Activated CD8-positive, alpha-beta T cell treated with anti-CD3 and anti-CD28 coated beads, Interleukin-2, amount 10 ng/mL, durations not matched to agents 7 days and 5 days (primary cell): ENCODE data around the gene ANKRD13B. TPM values are rescaled to one million over a fixed set of nuclear protein-coding genes. Genes with fewer than 3 reads are reported as not detected.

Experiments used
- ATAC-seq: fragments of 150-1000 bp; cut with Tn5 transposase; one replicate; pipeline ENCODE4 v1.10.0; 2021; ENCODE audit warnings: moderate library complexity
- CTCF ChIA-PET: fragments of 350-600 bp; sonication (Branson Sonifier 250); formaldehyde crosslinking; loops from one replicate; lab custom pipeline; 2021; ENCODE audit warnings: antibody characterized with exemption; lab: Charles Lee
- POLR2A ChIA-PET: fragments of 350-600 bp; sonication (Branson Sonifier 250); formaldehyde crosslinking; loops from one replicate; lab custom pipeline; 2021; ENCODE audit warnings: antibody characterized with exemption; lab: Charles Lee
- DNase-seq: peaks from one replicate; pipeline ENCODE4 v3.0.0-alpha.2; 2020
- H3K27ac Mint-ChIP-seq: one replicate; pipeline ENCODE4 v1.8.0; 2021; ENCODE audit warnings: mild to moderate bottlenecking, mixed read lengths
- H3K27me3 Mint-ChIP-seq: one replicate; pipeline ENCODE4 v1.8.0; 2021; ENCODE audit warnings: low read depth, mixed read lengths
- H3K36me3 Mint-ChIP-seq: one replicate; pipeline ENCODE4 v1.8.0; 2021; ENCODE audit warnings: low read depth, mixed read lengths
- H3K4me1 Mint-ChIP-seq: one replicate; pipeline ENCODE4 v1.8.0; 2021; ENCODE audit warnings: low read depth, mixed read lengths
- H3K4me3 Mint-ChIP-seq: one replicate; pipeline ENCODE4 v1.8.0; 2021; ENCODE audit warnings: mild to moderate bottlenecking, mixed read lengths
- H3K9me3 Mint-ChIP-seq: one replicate; pipeline ENCODE4 v1.8.0; 2022; ENCODE audit warnings: mixed read lengths; ENCODE audit not compliant: insufficient read depth
- total RNA-seq, 2 experiments: library from RNA; stranded (reverse); gene quantifications; one replicate each; pipeline ENCODE4 v1.2.3, GENCODE V29; 2021

Gene ANKRD13B
- total RNA-seq, 2 experiments from 2014 or later, result 11.2 to 12.5 TPM

DNA sequence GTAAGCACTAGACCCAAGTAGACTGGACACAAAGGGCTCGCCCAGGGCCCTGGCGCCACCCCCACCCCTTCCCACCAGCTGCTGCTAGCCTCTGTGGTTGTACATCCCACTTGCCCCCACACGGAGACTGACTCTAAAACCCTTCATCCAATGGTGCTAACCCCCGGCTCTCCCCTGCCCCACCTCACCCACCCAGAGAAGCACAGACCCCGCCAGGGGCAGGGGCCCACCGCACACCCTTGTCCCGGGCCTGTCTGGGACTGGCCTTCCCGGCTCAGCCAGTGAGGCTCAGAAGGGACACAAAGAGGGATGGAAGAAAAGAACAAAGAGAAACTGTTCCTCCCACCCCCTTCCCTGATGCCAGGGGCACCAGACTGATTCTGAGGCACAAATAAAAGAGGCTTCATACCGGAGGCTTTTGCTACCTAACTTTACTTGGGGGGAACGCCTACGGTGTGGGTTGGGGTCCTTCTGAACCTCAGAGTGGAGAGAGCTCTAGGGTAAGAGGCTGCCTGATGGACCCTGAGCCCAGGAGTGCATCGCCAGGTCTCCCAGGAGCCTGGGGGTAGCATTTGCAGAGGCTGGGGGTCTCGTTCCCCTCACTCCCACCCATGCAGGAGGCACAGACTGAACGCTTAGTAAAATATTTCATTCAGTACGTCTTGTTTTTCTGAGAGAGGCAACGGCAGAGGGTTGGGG, 21.6 kb downstream of the ANKRD13B start:
- Mint-ChIP-seq H3K9me3 (no peaks in the 10 kb centered on the region), H3K36me3 (no peaks in the 10 kb centered on the region), H3K27ac (peak overlapping the region; percentile 97), H3K4me1 (peaks cover 53% of the 10 kb centered on the region), H3K27me3 (no peaks in the 10 kb centered on the region), H3K4me3 (peak overlapping the region; percentile 81)
- CTCF ChIA-PET, result interaction anchor here (0.8 to 7.7 kb wide), 19 partner anchors 8 to 479 kb away, joined by 3 to 110 read pairs (median 9); partner anchors contain the start of genes ABHD15, ANKRD13B, CORO6 and TP53I13
- POLR2A ChIA-PET, result interaction anchor here (0.9 to 4.6 kb wide), 6 partner anchors 17 to 46 kb away, joined by 3 to 26 read pairs (median 9); partner anchors contain the start of genes ABHD15 and TP53I13
- DNase-seq (no peak), ATAC-seq (no peak)

DNA sequence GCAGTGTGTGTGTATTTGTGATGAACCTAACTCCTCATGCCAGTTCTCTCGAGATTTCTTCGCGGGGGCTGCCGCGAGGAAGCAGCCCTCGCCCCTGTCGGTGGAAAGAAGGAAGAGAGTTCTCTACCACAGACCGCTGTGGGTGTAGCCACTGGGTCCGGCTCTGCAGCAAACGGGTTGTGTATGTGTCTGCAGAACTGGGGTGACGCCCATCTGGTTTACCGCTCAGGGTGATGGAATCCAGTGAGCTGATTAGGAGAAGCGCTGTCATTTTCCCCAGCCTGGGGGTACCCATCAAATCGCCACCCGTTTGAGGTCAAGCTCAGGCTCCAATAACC, 22.1 kb downstream of the ANKRD13B start:
- H3K4me1 Mint-ChIP-seq, result peaks cover 56% of the 10 kb centered on the region
- H3K27ac Mint-ChIP-seq, result peak overlapping the region; percentile 97
- peak; percentile 94 for DNase-seq
- ChIA-PET CTCF (interaction anchor here (0.8 to 7.7 kb wide), 16 partner anchors 8 to 478 kb away, joined by 3 to 110 read pairs (median 21); partner anchors contain the start of genes ABHD15, ANKRD13B, CORO6 and SSH2), POLR2A (interaction anchor here (0.9 to 4.6 kb wide), 8 partner anchors 18 to 225 kb away, joined by 3 to 26 read pairs (median 4); partner anchors contain the start of genes ABHD15, TAOK1 and TP53I13)
- no peaks in the 10 kb centered on the region for H3K9me3 Mint-ChIP-seq
- H3K4me3 Mint-ChIP-seq, result peak overlapping the region; percentile 81
- peak; percentile 50 for ATAC-seq
- no peaks in the 10 kb centered on the region for H3K27me3 Mint-ChIP-seq
- no peaks in the 10 kb centered on the region for H3K36me3 Mint-ChIP-seq

DNA sequence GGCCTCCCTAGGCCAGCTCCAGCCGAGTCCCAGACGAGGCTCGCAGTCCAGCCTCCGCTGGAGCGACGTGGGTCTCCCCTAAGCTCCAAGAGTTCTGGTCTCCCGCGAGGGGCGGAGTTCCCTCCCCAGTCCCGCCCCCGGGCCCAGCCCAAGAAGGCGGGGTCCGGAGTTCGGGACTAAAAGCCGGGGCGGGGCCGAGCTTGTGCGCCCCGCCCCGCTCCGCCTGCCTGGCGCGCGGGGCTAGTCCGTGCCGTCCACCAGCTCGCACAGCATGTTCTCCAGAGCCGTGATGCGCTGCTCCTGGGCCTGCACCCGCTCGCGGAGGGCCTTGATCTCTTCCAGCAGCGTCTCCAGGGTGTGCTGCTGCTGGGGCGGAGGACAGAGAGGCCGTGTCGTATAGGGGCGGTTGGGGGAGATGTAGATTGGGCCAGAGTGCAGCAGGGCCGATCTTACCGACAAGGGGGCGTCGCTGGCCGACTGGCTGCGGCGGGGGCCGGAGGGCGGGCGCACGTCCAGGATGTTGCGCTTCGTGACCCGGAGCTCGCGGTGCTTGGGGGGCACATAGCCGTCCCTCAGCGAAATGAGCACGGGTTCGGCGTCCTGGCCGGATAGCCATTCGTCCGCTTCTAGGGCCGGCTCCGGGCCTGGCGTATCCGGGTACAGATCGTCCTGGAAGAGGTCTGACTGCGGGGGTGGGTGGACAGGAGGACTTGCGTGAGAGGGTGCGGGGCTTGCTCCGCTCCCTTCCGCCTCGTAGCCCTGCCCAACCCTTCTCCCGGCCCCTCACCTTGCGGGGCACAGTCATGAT, 22.8 kb downstream of the ANKRD13B start:
- ATAC-seq, result peak; percentile 63
- H3K36me3 Mint-ChIP-seq, result no peaks in the 10 kb centered on the region

DNA sequence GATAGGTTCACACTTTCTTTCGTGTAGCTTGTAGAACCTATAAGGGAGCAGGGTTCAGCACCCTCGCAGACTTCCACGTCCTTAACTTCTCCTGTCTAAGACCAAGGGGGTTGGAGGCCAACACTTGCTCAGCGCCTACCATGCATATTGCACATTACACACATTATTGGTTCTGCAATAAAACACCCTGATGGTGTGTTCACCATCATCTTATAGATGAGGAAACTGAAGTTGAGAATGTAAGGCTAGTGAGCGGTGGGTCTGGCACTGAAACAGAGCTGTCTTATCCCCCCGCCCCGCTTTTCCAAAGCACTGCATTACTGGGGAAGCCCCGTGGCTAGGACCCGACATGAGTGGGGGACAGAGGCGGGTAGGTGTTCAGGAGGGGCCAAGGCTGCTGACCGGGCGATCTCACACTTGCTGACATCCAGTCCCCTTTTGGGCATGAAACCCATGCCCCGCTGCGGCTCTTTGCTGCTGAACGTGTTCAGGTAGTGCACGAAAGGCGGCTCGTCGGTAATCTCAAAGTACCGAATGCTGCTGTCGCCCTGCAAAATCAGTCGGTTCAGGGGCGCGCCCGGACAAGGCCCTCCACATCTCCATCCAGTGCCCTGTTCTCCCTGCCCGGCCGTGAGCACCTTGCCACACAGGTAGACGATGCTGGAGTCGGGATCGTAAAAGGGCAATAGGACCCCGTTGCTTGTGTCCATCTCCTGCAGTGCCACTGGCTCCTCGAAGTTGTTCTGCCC, 23.5 kb downstream of the ANKRD13B start:
- ATAC-seq, result no peak
- ChIA-PET CTCF (interaction anchor here (0.6 to 7.7 kb wide), 43 partner anchors 10 to 501 kb away, joined by 3 to 110 read pairs (median 9); partner anchors contain the start of genes ABHD15, ANKRD13B, SSH2 and TP53I13), POLR2A (interaction anchor here (0.6 to 4.6 kb wide), 18 partner anchors 9 to 975 kb away, joined by 3 to 26 read pairs (median 5); partner anchors contain the start of genes ABHD15, ANKRD13B, SSH2 and TP53I13)
- H3K36me3 Mint-ChIP-seq, result no peaks in the 10 kb centered on the region
- H3K9me3 Mint-ChIP-seq, result no peaks in the 10 kb centered on the region
- H3K4me3 Mint-ChIP-seq, result peak overlapping the region; percentile 81
- no peaks in the 10 kb centered on the region for H3K27me3 Mint-ChIP-seq
- H3K27ac Mint-ChIP-seq, result peak overlapping the region; percentile 97
- H3K4me1 Mint-ChIP-seq, result peaks cover 59% of the 10 kb centered on the region
- DNase-seq, result no peak

More for the DNA sequence above, 22.8 kb downstream of the ANKRD13B start:
- ChIA-PET POLR2A (interaction anchor here (0.9 to 4.6 kb wide), 10 partner anchors 18 to 321 kb away, joined by 3 to 26 read pairs (median 6); partner anchors contain the start of genes ABHD15, SSH2, TAOK1 and TP53I13), CTCF (interaction anchor here (0.8 to 7.7 kb wide), 21 partner anchors 7 to 477 kb away, joined by 3 to 110 read pairs (median 12); partner anchors contain the start of genes ABHD15, ANKRD13B, CORO6 and SSH2)
- H3K27me3 Mint-ChIP-seq, result no peaks in the 10 kb centered on the region
- H3K4me3 Mint-ChIP-seq, result peak overlapping the region; percentile 81
- peak overlapping the region; percentile 97 for H3K27ac Mint-ChIP-seq
- no peaks in the 10 kb centered on the region for H3K9me3 Mint-ChIP-seq
- peak; percentile 89 for DNase-seq
- peaks cover 56% of the 10 kb centered on the region for H3K4me1 Mint-ChIP-seq

DNA sequence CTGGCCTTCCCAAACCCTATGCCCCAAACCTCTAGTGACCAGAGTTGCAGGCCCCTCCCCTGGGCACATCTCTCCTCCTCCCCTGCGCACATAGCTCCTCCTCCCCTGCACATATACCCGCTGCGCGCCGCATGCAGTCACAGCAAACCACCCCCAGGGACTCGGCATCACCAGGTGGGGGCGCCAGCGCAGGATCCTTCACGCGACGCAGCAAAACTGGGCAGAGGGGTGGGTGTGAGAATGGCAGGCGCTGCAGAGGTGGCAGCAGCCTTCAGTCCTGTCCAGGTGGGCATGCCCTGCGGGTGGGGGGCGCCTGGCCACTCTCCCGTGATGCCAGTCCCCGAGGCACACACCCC, 24.2 kb downstream of the ANKRD13B start:
- POLR2A ChIA-PET, result interaction anchor here (0.6 to 4.6 kb wide), 21 partner anchors 8 to 974 kb away, joined by 3 to 26 read pairs (median 5); partner anchors contain the start of genes ABHD15, ANKRD13B, SSH2 and TP53I13
- Mint-ChIP-seq H3K9me3 (no peaks in the 10 kb centered on the region), H3K36me3 (no peaks in the 10 kb centered on the region), H3K4me3 (peak overlapping the region; percentile 81), H3K27me3 (peaks cover 3% of the 10 kb centered on the region), H3K4me1 (peaks cover 64% of the 10 kb centered on the region), H3K27ac (peak overlapping the region; percentile 94)
- CTCF ChIA-PET, result interaction anchor here (0.6 to 7.7 kb wide), 52 partner anchors 8 to 500 kb away, joined by 3 to 110 read pairs (median 8); partner anchors contain the start of genes ABHD15, ANKRD13B, SSH2 and TP53I13
- peak; percentile 95 for DNase-seq
- ATAC-seq, result peak; percentile 65

DNA sequence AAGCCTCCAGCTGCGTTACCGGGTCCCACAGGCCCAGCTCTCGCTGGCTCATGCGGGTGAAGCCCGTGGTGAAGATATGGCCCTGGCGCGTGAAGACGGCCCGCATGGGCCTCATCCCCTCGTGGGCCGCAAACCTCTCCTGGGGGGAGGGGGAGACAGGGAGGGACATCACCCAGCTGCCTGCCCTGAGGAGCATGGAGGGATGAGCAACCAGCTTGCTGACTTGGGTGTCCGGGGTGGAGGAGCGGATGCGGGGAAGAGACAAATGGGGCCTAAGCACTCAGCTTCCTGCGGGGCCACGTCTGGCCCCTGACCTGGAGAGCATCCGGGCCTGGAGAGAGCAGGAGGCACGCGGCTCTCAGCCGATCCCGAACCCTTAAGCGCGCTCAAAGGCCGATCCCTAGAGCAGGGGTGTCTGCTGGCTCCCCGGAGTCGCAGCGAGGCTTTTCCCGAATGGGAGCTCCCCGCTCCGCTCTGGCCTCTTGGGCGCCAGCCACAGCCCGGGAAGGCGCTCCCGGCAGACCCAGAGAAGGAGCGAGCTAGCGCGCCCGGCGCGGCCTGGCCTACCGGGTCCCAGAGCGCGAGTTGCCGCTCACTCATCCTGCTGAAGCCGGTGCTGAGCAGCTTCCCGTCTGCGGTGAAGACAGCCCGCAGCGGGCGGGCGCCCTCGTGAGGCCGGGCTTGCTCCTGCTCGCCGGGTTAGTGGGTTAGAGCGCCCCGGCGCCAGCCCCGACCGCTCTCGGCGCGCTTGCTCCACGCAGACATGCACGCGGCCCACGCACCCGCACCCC, 24.7 kb downstream of the ANKRD13B start:
- H3K4me3 Mint-ChIP-seq, result peak overlapping the region; percentile 81
- CTCF ChIA-PET, result interaction anchor here (0.6 to 7.7 kb wide), 59 partner anchors 9 to 500 kb away, joined by 3 to 110 read pairs (median 6); partner anchors contain the start of genes ABHD15, ANKRD13B, SSH2 and TP53I13
- H3K36me3 Mint-ChIP-seq, result no peaks in the 10 kb centered on the region
- H3K27ac Mint-ChIP-seq, result peak overlapping the region; percentile 94
- POLR2A ChIA-PET, result interaction anchor here (0.6 to 4.6 kb wide), 19 partner anchors 10 to 764 kb away, joined by 3 to 26 read pairs (median 5); partner anchors contain the start of genes ABHD15, ANKRD13B, SSH2 and TP53I13
- peak; percentile 43 for ATAC-seq
- H3K9me3 Mint-ChIP-seq, result no peaks in the 10 kb centered on the region
- peak; percentile 93 for DNase-seq
- H3K27me3 Mint-ChIP-seq, result peaks cover 3% of the 10 kb centered on the region
- H3K4me1 Mint-ChIP-seq, result peaks cover 67% of the 10 kb centered on the region

DNA sequence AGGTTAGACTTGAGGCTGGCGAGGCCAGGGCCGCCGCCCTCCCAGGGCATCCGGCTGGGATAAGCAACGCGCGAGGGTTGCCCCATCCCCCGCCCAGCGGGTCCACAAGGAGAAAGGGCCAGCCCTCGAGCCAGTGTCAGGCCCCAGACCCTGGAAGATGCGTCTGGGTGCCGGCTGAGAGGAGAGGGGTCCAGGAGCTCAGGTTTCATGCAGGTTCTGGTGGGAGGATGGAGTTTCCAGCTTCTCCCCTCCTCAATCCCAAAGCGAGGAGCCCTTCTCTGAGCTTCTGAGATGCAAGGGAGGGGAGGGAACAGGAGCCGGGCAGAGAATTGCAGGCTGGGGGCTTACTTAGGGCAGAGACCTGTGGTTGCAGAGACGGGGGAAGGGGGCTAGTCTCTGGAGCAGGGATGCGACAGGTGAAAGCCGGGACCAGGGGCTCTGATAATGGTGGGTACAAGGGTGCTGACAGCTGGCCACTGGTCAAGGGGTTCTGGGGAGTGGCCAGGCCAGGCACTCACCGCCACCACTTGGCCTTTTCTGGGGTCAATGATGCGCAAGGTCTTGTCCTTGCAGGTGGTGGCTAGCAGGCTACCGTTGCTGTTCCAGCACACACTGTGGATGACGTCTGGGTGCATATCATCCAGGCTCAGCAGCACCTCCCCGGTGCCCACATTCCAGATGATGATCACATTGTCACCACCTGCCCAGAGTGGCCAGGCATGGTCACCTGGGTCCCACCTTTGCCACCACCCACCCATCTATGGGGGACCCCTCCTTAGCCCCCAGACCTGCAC, 25.5 kb downstream of the ANKRD13B start:
- no peak for ATAC-seq
- peaks cover 74% of the 10 kb centered on the region for H3K4me1 Mint-ChIP-seq
- CTCF ChIA-PET, result interaction anchor here (0.8 to 7.7 kb wide), 37 partner anchors 8 to 486 kb away, joined by 3 to 110 read pairs (median 9); partner anchors contain the start of genes ABHD15, ANKRD13B, SSH2 and TP53I13
- H3K4me3 Mint-ChIP-seq, result peak overlapping the region; percentile 81
- no peaks in the 10 kb centered on the region for H3K36me3 Mint-ChIP-seq
- peaks cover 3% of the 10 kb centered on the region for H3K27me3 Mint-ChIP-seq
- no peaks in the 10 kb centered on the region for H3K9me3 Mint-ChIP-seq
- H3K27ac Mint-ChIP-seq, result no peak overlapping the region
- no peak for DNase-seq
- POLR2A ChIA-PET, result interaction anchor here (0.6 to 4.6 kb wide), 13 partner anchors 9 to 763 kb away, joined by 3 to 26 read pairs (median 5); partner anchors contain the start of genes ABHD15, ANKRD13B, SSH2 and TP53I13

DNA sequence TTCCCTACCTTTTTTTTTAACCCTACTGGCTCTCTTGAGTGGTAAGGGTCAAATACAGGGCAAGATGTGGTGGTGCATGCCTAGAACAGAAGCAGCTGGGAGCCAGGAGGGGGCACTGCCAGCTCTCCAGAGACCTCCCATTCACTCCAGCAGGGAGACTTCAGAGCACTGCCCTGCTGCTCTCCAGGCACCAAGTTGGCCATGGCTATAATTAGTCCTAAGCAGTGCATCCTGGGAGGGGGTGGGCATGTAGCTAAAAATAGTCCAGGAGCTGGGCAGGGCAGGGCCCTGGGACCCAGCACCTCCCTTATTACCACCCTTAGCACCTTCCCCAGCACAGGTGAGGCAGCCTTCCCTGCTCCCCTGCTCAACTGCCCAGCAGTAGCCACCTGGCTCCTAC, 26.3 kb downstream of the ANKRD13B start:
- no peak for ATAC-seq

DNA sequence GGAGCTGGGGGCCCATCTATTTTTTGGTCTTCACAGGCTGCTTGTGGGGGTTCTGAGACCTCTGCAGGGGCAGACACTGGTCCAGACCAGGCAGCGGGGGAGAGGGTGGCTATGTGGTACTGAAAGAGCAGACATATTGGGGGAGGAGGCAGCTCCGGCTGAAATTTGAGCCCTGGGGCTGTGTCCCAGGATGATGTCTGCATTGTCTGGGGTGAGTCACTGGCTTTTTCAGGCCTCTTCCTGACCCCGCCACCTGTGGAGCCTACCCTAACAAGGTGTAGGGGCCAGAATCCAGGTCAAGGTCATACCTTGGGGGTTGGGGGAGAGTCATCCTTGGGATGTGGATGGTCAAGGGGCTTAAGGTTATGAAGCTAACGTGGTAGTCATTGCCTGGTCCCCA, 27.3 kb downstream of the ANKRD13B start:
- ChIA-PET POLR2A (interaction anchor here (0.9 kb wide), 2 partner anchors 9 to 51 kb away, joined by 3 read pairs; no protein-coding TSS in a partner anchor), CTCF (interaction anchor here (1.5 to 7.7 kb wide), 3 partner anchors 19 to 159 kb away, joined by 6 to 99 read pairs (median 19); partner anchors contain the start of genes ABHD15 and TP53I13)
- H3K27ac Mint-ChIP-seq, result no peak overlapping the region
- H3K9me3 Mint-ChIP-seq, result no peaks in the 10 kb centered on the region
- ATAC-seq (no peak), DNase-seq (no peak)
- H3K4me1 Mint-ChIP-seq, result peaks cover 74% of the 10 kb centered on the region
- H3K36me3 Mint-ChIP-seq, result peaks cover 3% of the 10 kb centered on the region
- H3K27me3 Mint-ChIP-seq, result peaks cover 3% of the 10 kb centered on the region
- no peak overlapping the region for H3K4me3 Mint-ChIP-seq

More for the DNA sequence above, 26.3 kb downstream of the ANKRD13B start:
- no peak overlapping the region for H3K27ac Mint-ChIP-seq
- H3K4me1 Mint-ChIP-seq, result peaks cover 74% of the 10 kb centered on the region
- ChIA-PET POLR2A (interaction anchor here (3.3 kb wide), 1 partner anchor 312 kb away, joined by 20 read pairs; the partner anchor contains the start of gene SSH2), CTCF (interaction anchor here (0.9 to 7.7 kb wide), 7 partner anchors 22 to 474 kb away, joined by 5 to 110 read pairs (median 33); partner anchors contain the start of genes ABHD15 and TP53I13)
- H3K36me3 Mint-ChIP-seq, result no peaks in the 10 kb centered on the region
- no peak for DNase-seq
- H3K27me3 Mint-ChIP-seq, result peaks cover 3% of the 10 kb centered on the region
- no peaks in the 10 kb centered on the region for H3K9me3 Mint-ChIP-seq
- no peak overlapping the region for H3K4me3 Mint-ChIP-seq
